Prostate gland (tissue), 2 donors: Measurements from ENCODE around the gene ALDH4A1.

Experiments used
- CTCF ChIP-seq, 4 experiments: fragments of 200-600 bp in 2 of 4; fragments of 450-650 bp in 2 of 4; sonication (generic) in 2 of 4; IDR thresholded peaks; 1 replicate in 3 of 4; 2 replicates in 1 of 4; pipeline ENCODE4 v1.5.1; 2016 to 2019; ENCODE audit warnings: antibody characterized with exemption in 4 of 4, mild to moderate bottlenecking in 2 of 4, moderate library complexity in 2 of 4
- POLR2A ChIP-seq: fragments of 450-650 bp; IDR thresholded peaks from one replicate; pipeline ENCODE4 v1.6.1; 2016; ENCODE audit warnings: antibody characterized with exemption, mild to moderate bottlenecking

DNA sequence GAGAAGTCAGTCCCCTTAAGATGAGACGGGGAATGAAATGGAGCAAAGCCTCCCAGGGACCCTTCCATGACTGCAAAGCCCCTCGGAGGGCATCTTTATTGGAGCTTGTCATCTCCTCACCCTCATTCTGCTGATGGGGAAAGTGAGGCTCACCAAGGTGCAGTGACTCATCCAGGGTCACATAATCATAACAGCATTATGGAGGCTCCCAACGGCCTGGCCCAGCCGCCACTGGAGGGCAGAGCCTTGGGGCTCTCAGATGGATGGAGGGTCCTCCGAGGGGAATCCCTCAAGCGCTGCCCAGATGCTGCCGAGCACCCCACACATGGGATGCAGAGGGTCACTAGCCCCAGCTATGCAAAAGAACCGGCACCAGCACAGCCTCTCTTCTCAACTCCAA, 35.2 kb upstream of the ALDH4A1 start:
- no peak for TF ChIP-seq CTCF (IDR thresholded peaks at IDR 0.05)
- TF ChIP-seq POLR2A: no peak
